Stomach (tissue), 4 donors: Measurements from ENCODE around the gene SND1.

Experiments used
- CTCF ChIP-seq, 7 experiments: fragments of 450-650 bp in 4 of 7; fragments of 200-600 bp in 3 of 7; sonication (generic) in 3 of 7; IDR thresholded peaks; one replicate each; pipeline ENCODE4 v1.5.1; 2016 to 2019; ENCODE audit warnings: antibody characterized with exemption in 7 of 7, control low read depth in 2 of 7, mild to moderate bottlenecking in 1 of 7
- EP300 ChIP-seq: sonication (generic); formaldehyde crosslinking; IDR thresholded peaks from one replicate; pipeline ENCODE4 v1.6.1; 2017; ENCODE audit warnings: antibody characterized with exemption
- POLR2AphosphoS5 ChIP-seq, 3 donors: sonication (generic); formaldehyde crosslinking; IDR thresholded peaks; one replicate each; pipeline ENCODE4 v1.6.1; 2016; ENCODE audit warnings: antibody characterized with exemption in 3 of 3

GRCh38 chr7:127812540-127812939 lies 160.5 kb downstream of the SND1 start:
- no peak for TF ChIP-seq CTCF (IDR thresholded peaks at IDR 0.05)
- no peak for TF ChIP-seq EP300
- no peak for TF ChIP-seq POLR2AphosphoS5 (IDR thresholded peaks at IDR 0.05)
